GM23338 (cell line): ENCODE results near the gene SF3B2.

ENCODE experiments used
- EZH2 ChIP-seq: fragments of 200-600 bp; sonication (generic); IDR thresholded peaks from one replicate; pipeline ENCODE4 v1.8.0; 2017; ENCODE audit warnings: antibody characterized with exemption, mild to moderate bottlenecking, low read depth; ENCODE audit not compliant: unreplicated experiment
- POLR2AphosphoS5 ChIP-seq: IDR thresholded peaks from 2 replicates; pipeline ENCODE4 v1.6.1; 2016; ENCODE audit warnings: antibody characterized with exemption, low read depth
- TF ChIP-seq, protein P1 (sequence below), 2 experiments: fragments of 200-600 bp in 1 of 2; sonication (generic) in 1 of 2; conservative IDR thresholded peaks; 2 replicates each; pipeline versions ENCODE4 v1.5.1 to v1.6.1; 2016 to 2017; ENCODE audit warnings: antibody characterized with exemption in 2 of 2, low read depth in 2 of 2, mild to moderate bottlenecking in 2 of 2, moderate library complexity in 1 of 2
- TF ChIP-seq, protein P2 (sequence below): IDR thresholded peaks from one replicate; pipeline ENCODE4 v1.6.1; 2018; ENCODE audit warnings: antibody characterized with exemption; ENCODE audit not compliant: unreplicated experiment
- TF ChIP-seq, protein P3 (sequence below): fragments of 250-450 bp; sonication (Bioruptor Pico); IDR thresholded peaks from 2 replicates; pipeline ENCODE4 v1.5.0; 2020; ENCODE audit warnings: mild to moderate bottlenecking, moderate library complexity

DNA sequence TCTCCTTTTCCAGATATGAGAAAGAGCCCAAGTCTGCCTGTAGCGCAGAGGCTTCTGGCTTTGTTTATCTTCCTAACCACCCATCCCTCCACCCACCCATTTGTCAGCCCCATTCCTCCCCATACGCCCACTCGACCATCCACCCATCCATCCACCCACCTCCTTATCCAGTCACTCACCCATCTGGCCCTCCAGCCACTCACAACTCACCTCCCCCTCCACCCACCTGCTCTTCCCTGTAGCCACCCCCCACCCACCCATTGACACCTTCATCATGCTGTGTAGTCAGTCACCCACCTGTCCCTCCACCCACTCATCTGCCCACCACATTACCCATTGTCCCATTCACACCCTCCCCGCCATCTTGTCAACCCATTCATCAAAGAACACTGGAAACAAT lies 34.8 kb upstream of the SF3B2 start:
- TF ChIP-seq, protein P1, sequence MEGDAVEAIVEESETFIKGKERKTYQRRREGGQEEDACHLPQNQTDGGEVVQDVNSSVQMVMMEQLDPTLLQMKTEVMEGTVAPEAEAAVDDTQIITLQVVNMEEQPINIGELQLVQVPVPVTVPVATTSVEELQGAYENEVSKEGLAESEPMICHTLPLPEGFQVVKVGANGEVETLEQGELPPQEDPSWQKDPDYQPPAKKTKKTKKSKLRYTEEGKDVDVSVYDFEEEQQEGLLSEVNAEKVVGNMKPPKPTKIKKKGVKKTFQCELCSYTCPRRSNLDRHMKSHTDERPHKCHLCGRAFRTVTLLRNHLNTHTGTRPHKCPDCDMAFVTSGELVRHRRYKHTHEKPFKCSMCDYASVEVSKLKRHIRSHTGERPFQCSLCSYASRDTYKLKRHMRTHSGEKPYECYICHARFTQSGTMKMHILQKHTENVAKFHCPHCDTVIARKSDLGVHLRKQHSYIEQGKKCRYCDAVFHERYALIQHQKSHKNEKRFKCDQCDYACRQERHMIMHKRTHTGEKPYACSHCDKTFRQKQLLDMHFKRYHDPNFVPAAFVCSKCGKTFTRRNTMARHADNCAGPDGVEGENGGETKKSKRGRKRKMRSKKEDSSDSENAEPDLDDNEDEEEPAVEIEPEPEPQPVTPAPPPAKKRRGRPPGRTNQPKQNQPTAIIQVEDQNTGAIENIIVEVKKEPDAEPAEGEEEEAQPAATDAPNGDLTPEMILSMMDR (conservative IDR thresholded peaks at IDR 0.05; ENCODE audit: low read depth in 2 of 2): no peak
- TF ChIP-seq, protein P2, sequence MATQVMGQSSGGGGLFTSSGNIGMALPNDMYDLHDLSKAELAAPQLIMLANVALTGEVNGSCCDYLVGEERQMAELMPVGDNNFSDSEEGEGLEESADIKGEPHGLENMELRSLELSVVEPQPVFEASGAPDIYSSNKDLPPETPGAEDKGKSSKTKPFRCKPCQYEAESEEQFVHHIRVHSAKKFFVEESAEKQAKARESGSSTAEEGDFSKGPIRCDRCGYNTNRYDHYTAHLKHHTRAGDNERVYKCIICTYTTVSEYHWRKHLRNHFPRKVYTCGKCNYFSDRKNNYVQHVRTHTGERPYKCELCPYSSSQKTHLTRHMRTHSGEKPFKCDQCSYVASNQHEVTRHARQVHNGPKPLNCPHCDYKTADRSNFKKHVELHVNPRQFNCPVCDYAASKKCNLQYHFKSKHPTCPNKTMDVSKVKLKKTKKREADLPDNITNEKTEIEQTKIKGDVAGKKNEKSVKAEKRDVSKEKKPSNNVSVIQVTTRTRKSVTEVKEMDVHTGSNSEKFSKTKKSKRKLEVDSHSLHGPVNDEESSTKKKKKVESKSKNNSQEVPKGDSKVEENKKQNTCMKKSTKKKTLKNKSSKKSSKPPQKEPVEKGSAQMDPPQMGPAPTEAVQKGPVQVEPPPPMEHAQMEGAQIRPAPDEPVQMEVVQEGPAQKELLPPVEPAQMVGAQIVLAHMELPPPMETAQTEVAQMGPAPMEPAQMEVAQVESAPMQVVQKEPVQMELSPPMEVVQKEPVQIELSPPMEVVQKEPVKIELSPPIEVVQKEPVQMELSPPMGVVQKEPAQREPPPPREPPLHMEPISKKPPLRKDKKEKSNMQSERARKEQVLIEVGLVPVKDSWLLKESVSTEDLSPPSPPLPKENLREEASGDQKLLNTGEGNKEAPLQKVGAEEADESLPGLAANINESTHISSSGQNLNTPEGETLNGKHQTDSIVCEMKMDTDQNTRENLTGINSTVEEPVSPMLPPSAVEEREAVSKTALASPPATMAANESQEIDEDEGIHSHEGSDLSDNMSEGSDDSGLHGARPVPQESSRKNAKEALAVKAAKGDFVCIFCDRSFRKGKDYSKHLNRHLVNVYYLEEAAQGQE: no peak
- TF ChIP-seq EZH2: no peak
- no peak for TF ChIP-seq POLR2AphosphoS5
- TF ChIP-seq, protein P3, sequence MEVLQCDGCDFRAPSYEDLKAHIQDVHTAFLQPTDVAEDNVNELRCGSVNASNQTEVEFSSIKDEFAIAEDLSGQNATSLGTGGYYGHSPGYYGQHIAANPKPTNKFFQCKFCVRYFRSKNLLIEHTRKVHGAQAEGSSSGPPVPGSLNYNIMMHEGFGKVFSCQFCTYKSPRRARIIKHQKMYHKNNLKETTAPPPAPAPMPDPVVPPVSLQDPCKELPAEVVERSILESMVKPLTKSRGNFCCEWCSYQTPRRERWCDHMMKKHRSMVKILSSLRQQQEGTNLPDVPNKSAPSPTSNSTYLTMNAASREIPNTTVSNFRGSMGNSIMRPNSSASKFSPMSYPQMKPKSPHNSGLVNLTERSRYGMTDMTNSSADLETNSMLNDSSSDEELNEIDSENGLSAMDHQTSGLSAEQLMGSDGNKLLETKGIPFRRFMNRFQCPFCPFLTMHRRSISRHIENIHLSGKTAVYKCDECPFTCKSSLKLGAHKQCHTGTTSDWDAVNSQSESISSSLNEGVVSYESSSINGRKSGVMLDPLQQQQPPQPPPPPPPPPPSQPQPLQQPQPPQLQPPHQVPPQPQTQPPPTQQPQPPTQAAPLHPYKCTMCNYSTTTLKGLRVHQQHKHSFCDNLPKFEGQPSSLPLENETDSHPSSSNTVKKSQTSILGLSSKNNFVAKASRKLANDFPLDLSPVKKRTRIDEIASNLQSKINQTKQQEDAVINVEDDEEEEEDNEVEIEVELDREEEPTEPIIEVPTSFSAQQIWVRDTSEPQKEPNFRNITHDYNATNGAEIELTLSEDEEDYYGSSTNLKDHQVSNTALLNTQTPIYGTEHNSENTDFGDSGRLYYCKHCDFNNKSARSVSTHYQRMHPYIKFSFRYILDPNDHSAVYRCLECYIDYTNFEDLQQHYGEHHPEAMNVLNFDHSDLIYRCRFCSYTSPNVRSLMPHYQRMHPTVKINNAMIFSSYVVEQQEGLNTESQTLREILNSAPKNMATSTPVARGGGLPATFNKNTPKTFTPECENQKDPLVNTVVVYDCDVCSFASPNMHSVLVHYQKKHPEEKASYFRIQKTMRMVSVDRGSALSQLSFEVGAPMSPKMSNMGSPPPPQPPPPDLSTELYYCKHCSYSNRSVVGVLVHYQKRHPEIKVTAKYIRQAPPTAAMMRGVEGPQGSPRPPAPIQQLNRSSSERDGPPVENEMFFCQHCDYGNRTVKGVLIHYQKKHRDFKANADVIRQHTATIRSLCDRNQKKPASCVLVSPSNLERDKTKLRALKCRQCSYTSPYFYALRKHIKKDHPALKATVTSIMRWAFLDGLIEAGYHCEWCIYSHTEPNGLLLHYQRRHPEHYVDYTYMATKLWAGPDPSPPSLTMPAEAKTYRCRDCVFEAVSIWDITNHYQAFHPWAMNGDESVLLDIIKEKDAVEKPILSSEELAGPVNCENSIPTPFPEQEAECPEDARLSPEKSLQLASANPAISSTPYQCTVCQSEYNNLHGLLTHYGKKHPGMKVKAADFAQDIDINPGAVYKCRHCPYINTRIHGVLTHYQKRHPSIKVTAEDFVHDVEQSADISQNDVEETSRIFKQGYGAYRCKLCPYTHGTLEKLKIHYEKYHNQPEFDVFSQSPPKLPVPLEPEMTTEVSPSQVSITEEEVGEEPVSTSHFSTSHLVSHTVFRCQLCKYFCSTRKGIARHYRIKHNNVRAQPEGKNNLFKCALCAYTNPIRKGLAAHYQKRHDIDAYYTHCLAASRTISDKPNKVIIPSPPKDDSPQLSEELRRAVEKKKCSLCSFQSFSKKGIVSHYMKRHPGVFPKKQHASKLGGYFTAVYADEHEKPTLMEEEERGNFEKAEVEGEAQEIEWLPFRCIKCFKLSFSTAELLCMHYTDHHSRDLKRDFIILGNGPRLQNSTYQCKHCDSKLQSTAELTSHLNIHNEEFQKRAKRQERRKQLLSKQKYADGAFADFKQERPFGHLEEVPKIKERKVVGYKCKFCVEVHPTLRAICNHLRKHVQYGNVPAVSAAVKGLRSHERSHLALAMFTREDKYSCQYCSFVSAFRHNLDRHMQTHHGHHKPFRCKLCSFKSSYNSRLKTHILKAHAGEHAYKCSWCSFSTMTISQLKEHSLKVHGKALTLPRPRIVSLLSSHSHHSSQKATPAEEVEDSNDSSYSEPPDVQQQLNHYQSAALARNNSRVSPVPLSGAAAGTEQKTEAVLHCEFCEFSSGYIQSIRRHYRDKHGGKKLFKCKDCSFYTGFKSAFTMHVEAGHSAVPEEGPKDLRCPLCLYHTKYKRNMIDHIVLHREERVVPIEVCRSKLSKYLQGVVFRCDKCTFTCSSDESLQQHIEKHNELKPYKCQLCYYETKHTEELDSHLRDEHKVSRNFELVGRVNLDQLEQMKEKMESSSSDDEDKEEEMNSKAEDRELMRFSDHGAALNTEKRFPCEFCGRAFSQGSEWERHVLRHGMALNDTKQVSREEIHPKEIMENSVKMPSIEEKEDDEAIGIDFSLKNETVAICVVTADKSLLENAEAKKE (CRISPR knock-in tag): no peak
